Measurements from ENCODE around the gene ATP8B3. TPM values are rescaled to one million over a fixed set of nuclear protein-coding genes. Genes with fewer than 3 reads are reported as not detected.

Gene ATP8B3
- total and polyA plus RNA-seq, 9 of the 15 experiments (the other 6 are each of a cell fraction or from before 2014, with no cell fraction given) = 1.2 to 12.3 (median 3.8) TPM

- Histone ChIP-seq H3K9me3 (replicated peaks; ENCODE audit: control insufficient read depth, insufficient read depth, low read depth, low read length) (peaks cover 6% of the 10 kb centered on the region; the same call in 1 of the 2 replicates), H4K20me1 (replicated peaks; ENCODE audit: control insufficient read depth, insufficient read depth, low read length) (no peaks in the 10 kb centered on the region), H3K36me3 (ENCODE audit: control insufficient read depth, insufficient read depth, low read length) (no peaks in the 10 kb centered on the region), H3K79me2 (ENCODE audit: control insufficient read depth, insufficient read depth, low read length) (no peaks in the 10 kb centered on the region), H3K4me1 (replicated peaks in 1 of 2; ENCODE audit: control insufficient read depth in 2 of 2, insufficient read depth in 2 of 2, low read length in 2 of 2) (peaks cover 0 to 26% of the 10 kb centered on the region in 2 experiments; a peak in 3 of 5 replicates), H3K4me2 (ENCODE audit: insufficient read depth, low read length) (no peak overlapping the region), H3K9me1 (ENCODE audit: control insufficient read depth, insufficient read depth, low read length) (no peaks in the 10 kb centered on the region), H3K9ac (ENCODE audit: insufficient read depth in 1 of 2, low read depth in 2 of 2, low read length in 2 of 2) (no peak overlapping the region), H3K27me3 (ENCODE audit: control insufficient read depth in 2 of 2, insufficient read depth in 2 of 2, low read length in 2 of 2) (peaks cover 0 to 19% of the 10 kb centered on the region in 2 experiments; a peak in 1 of 5 replicates), H3K27ac (ENCODE audit: extremely low read depth, low read depth, low read length) (no peak overlapping the region), H3K4me3 (no peak overlapping the region), H2AFZ (ENCODE audit: low read depth, low read length) (no peak overlapping the region)
- ATAC-seq (no peak), FAIRE-seq (no peak), DNase-seq (ENCODE audit: extremely low read depth in 1 of 4, low spot score in 3 of 4) (no peak)
- no TSS peak for BruUV-seq (replicated peaks)
- CTCF ChIA-PET (ENCODE audit: low intra/inter-chr PET ratio) = interaction anchor here (0.8 to 1.6 kb wide), 2 partner anchors 20 to 36 kb away, joined by 4 to 7 read pairs; partner anchors contain the start of gene ATP8B3
- POLR2A ChIA-PET = no interaction called here
- intact Hi-C loops (cut with micrococcal nuclease) (loop anchor here (1.0 to 2.0 kb wide), 3 partner anchors 19 to 50 kb away; partner anchors contain the start of gene ATP8B3), in situ Hi-C loops (cut with MboI) (no loop called here)
- TF ChIP-seq ZBTB26 (CRISPR knock-in tag; IDR thresholded peaks at IDR 0.05) (no peak), LCOR (CRISPR knock-in tag; IDR thresholded peaks at IDR 0.05) (no peak), HBP1 (CRISPR knock-in tag; IDR thresholded peaks at IDR 0.05) (no peak), RBFOX2 (IDR thresholded peaks at IDR 0.05; ENCODE audit: low read depth, low read length) (no peak), ZNF445 (CRISPR knock-in tag; IDR thresholded peaks at IDR 0.05; ENCODE audit: low read depth) (no peak), SAFB (IDR thresholded peaks at IDR 0.05; ENCODE audit: borderline replicate concordance, low read depth, low read length) (no peak), BCL6 (CRISPR knock-in tag; IDR thresholded peaks at IDR 0.05) (no peak), XRCC5 (IDR thresholded peaks at IDR 0.05; ENCODE audit: low read depth, low read length) (no peak), TCF15 (CRISPR knock-in tag; IDR thresholded peaks at IDR 0.05) (no peak), HDAC1 (IDR thresholded peaks at IDR 0.05) (no peak), TFAP4 (CRISPR knock-in tag; IDR thresholded peaks at IDR 0.05; ENCODE audit: borderline replicate concordance) (no peak), POLR2A (conservative IDR thresholded peaks at IDR 0.05) (no peak)
- WGBS (ENCODE audit: insufficient coverage, low coverage, missing lambda C conversion rate) = 29% methylated on average over 34 of the region's 50 CpGs
These were observed 36.0 kb downstream of the ATP8B3 start for GRCh38 chr19:1775951-1776605.
